Fibroblast of gingiva (primary cell): ENCODE measurements around the gene CENPN.

Experiments
- DNase-seq: peaks from one replicate; pipeline ENCODE4 v3.0.0-alpha.2; 2011; ENCODE audit warnings: low read depth

CENPN gene

GRCh38 chr16:81081014-81081413, 74.0 kb downstream of the CENPN start:
- no peak for DNase-seq
